HEK293 (cell line): ENCODE measurements around the gene DLG1.
A peak's percentile ranks its signal among the peaks of the same experiment; 100 is the strongest.

ENCODE experiments used
- CTCF ChIP-seq: fragments of 450-650 bp; formaldehyde crosslinking; IDR thresholded peaks from 2 replicates; pipeline ENCODE4 v1.5.1; 2016; ENCODE audit warnings: missing biosample characterization, missing genetic modification characterization
- GLI2 ChIP-seq: fragments of 450-650 bp; formaldehyde crosslinking; IDR thresholded peaks from 2 replicates; pipeline ENCODE4; 2017; ENCODE audit warnings: missing biosample characterization, missing genetic modification characterization, low read depth, borderline replicate concordance
- KLF8 ChIP-seq: fragments of 450-650 bp; formaldehyde crosslinking; IDR thresholded peaks from 2 replicates; pipeline ENCODE4 v1.5.1; 2016; ENCODE audit warnings: missing biosample characterization, missing genetic modification characterization
- MYNN ChIP-seq: fragments of 450-650 bp; formaldehyde crosslinking; IDR thresholded peaks from 2 replicates; pipeline ENCODE4 v1.5.1; 2016; ENCODE audit warnings: missing biosample characterization, missing genetic modification characterization, borderline replicate concordance
- ZNF280D ChIP-seq: fragments of 450-650 bp; formaldehyde crosslinking; IDR thresholded peaks from 2 replicates; pipeline ENCODE4 v1.5.1; 2016; ENCODE audit warnings: missing biosample characterization, missing genetic modification characterization
- ZNF677 ChIP-seq: fragments of 450-650 bp; IDR thresholded peaks from 2 replicates; pipeline ENCODE4 v1.5.0; 2018; ENCODE audit warnings: missing biosample characterization, mild to moderate bottlenecking, missing genetic modification characterization, moderate library complexity
- ZNF747 ChIP-seq: fragments of 450-650 bp; formaldehyde crosslinking; IDR thresholded peaks from 2 replicates; pipeline ENCODE4 v1.5.1; 2016; ENCODE audit warnings: missing biosample characterization, missing genetic modification characterization

GRCh38 chr3:197002701-197003454 lies 295.5 kb downstream of the DLG1 start:
- TF ChIP-seq ZNF747 (tag by site-specific recombination) (no peak), ZNF677 (0 out of 2 replicates have a peak, but pooled peaks have one; percentile 2), GLI2 (no peak), MYNN (tag by site-specific recombination) (no peak), CTCF (no peak), ZNF280D (tag by site-specific recombination) (no peak), KLF8 (tag by site-specific recombination) (no peak)
